Breast epithelium (tissue), 3 donors: ENCODE measurements around the gene ZNF253.
"Not testable (repeated sequence)": the region's sequence is repeated elsewhere in the genome, so short reads cannot be mapped to it uniquely, and the experiment has no call there.

ENCODE experiments used
- POLR2A ChIP-seq: fragments of 450-650 bp; IDR thresholded peaks from one replicate; pipeline ENCODE4 v1.6.1; 2016; ENCODE audit warnings: antibody characterized with exemption, mild to moderate bottlenecking, moderate library complexity
- TF ChIP-seq, protein P1 (sequence below), 3 donors: fragments of 450-650 bp; IDR thresholded peaks; one replicate each; pipeline ENCODE4 v1.5.1; 2016 to 2017; ENCODE audit warnings: antibody characterized with exemption in 3 of 3, mild to moderate bottlenecking in 3 of 3, moderate library complexity in 3 of 3

DNA sequence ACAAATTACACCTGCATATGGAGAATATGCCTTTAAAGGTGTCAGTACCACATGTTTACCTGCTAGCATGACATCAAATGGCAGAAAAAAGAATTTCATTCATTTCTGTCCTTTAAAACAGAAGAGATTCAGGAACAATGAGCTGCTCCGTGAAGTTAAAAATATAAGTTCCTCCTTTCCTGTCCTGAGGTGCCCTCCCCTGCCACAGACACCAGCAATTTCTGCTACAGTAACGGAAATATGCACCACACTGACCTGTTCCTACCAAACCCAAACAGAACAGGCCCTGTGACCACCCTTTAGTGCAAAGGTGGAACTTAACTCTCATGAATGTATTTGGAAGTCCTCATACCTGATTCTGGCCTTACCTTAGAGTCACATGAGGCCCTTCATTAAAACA, 13.9 kb upstream of the ZNF253 start:
- TF ChIP-seq, protein P1, sequence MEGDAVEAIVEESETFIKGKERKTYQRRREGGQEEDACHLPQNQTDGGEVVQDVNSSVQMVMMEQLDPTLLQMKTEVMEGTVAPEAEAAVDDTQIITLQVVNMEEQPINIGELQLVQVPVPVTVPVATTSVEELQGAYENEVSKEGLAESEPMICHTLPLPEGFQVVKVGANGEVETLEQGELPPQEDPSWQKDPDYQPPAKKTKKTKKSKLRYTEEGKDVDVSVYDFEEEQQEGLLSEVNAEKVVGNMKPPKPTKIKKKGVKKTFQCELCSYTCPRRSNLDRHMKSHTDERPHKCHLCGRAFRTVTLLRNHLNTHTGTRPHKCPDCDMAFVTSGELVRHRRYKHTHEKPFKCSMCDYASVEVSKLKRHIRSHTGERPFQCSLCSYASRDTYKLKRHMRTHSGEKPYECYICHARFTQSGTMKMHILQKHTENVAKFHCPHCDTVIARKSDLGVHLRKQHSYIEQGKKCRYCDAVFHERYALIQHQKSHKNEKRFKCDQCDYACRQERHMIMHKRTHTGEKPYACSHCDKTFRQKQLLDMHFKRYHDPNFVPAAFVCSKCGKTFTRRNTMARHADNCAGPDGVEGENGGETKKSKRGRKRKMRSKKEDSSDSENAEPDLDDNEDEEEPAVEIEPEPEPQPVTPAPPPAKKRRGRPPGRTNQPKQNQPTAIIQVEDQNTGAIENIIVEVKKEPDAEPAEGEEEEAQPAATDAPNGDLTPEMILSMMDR (IDR thresholded peaks at IDR 0.05), result not testable (repeated sequence)
- not testable (repeated sequence) for TF ChIP-seq POLR2A
